ENCODE results near the gene AKR1B15.

GRCh38 chr7:134584290-134584689 lies 35.4 kb downstream of the AKR1B15 start:
- no peak for TF ChIP-seq CTCF (IDR thresholded peaks at IDR 0.05)
- TF ChIP-seq EZH2 (IDR thresholded peaks at IDR 0.05): no peak
- no peak for TF ChIP-seq EZH2phosphoT487 (IDR thresholded peaks at IDR 0.05)

Measured in neural progenitor cell (in vitro differentiated cells).